ENCODE results near the gene ST6GALNAC6.
A peak's percentile ranks its signal among the peaks of the same experiment; 100 is the strongest.

ST6GALNAC6 gene, protein sequence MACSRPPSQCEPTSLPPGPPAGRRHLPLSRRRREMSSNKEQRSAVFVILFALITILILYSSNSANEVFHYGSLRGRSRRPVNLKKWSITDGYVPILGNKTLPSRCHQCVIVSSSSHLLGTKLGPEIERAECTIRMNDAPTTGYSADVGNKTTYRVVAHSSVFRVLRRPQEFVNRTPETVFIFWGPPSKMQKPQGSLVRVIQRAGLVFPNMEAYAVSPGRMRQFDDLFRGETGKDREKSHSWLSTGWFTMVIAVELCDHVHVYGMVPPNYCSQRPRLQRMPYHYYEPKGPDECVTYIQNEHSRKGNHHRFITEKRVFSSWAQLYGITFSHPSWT

GRCh38 chr9:127899128-127899943 lies at the start of gene ST6GALNAC6:
Gene ST6GALNAC6 (minus strand): TSS chr9:127899603. CDS start chr9:127897981, 1,622 bp downstream.
- peak; percentile 90 for DNase-seq

DNA sequence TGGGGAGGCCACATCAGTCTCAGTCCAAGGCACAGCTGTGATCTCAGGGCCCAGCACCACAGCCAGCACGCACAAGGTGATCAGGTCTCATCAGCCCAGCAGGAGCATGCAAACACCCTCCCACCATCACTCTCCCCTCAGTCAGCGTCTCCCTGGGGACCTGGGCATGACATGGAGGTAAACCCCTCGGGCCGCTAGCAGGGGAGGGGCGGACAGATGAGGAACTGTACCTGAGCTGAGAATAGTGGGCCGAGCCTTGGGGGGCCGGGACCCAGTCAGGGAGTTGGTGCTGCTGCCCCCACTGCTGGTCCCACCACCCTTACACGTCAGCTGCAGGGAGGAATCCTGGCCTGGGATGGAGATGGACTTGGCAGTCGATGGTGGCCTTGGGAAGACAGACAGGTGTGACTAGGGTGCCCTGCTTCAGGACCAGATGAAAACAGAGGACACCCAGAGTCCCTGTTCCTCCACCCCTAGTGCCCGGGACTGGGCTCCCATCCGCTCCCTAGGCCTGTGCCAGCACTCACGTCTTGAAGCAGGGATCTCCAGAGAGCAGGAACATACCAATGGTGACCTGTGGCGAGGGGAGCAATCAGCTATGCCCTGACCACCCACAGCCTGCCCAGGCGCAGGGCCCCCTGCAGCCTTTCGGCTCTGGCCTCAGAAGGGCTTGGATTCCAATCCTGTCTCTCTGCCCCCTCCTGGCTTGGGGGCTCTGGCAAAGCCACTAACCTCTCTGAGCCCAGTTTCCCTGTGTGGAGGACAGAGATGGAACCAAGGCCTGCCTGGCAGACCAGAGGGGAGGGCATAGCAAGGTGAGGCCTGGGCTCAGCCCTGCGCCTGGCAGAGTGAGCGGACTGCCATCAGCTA lies 48.7 kb upstream of the ST6GALNAC6 start:
- DNase-seq, result no peak

GRCh38 chr9:127946728-127947127 lies 47.3 kb upstream of the ST6GALNAC6 start:
- DNase-seq, result no peak

- no peak for DNase-seq
Observed at GRCh38 chr9:127945942-127946341, 46.5 kb upstream of the ST6GALNAC6 start.

DNA sequence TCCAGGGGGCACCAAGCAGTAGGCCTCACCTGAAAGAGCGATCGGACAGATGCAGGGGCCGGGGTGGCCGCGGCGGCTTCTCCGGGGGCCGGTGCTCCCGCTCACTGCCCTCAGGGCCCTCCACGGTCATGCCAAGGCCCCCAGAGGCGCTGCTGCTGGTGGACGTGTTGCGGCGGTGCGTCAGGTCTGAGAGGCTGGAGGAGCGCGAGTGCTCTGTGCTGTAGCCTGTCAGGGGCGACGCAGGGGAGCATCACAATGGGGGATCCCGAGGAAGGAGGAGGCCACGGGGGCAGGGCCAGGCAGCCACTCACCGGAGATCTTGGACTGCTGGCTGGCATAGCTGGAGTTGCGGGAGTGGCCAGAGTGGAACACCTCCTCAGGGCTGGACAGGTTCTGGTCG lies 45.9 kb upstream of the ST6GALNAC6 start:
- no peak for DNase-seq

GRCh38 chr9:127944586-127945218 lies 45.3 kb upstream of the ST6GALNAC6 start:
- no peak for DNase-seq

DNA sequence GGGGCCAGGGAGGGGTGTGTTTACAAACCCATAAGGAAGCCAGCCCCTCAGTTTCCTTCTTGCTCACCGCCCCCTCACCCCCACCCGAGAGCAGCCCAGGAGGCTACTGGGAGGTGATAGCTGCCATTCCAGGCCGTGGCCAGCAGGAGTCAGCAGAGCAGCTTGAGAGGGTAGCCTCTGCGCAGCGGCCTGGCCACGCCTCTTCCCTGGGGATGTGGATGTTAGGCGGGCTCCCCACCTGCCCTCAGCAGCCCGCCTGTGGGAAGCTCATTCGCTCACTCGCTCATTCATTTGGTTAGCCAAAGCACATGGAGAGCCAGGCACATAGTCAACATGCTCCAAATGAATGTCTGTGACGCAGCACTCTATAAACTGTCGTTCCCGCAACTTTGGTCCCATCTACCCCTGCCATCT lies 44.3 kb upstream of the ST6GALNAC6 start:
- DNase-seq, result peak; percentile 91

- DNase-seq, result no peak
Observed at GRCh38 chr9:127943011-127943662, 43.7 kb upstream of the ST6GALNAC6 start.

- peak; percentile 81 for DNase-seq
Observed at GRCh38 chr9:127942216-127943010, 43.0 kb upstream of the ST6GALNAC6 start.

- no peak for DNase-seq
Observed at GRCh38 chr9:127941961-127942215, 42.5 kb upstream of the ST6GALNAC6 start.

GRCh38 chr9:127941062-127941960 lies 41.9 kb upstream of the ST6GALNAC6 start:
- DNase-seq, result no peak

DNA sequence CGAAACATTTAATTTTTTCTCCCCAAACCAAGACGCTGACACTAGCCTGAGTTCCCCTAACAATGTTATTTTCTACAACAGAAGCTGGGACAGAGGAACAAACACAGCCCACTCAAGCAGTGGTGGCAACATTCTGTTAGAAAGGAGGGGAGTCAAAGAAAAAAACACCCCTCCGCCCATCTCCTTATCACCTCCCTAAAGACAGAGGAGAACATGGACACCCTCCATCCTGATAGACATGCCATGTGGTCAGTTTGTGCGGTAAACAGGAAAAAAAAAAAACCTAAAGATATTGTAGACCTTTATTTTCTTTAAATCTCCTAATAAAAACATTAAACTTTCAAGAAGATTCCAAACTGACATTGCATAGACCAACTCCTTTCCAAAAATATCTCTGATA lies 41.2 kb upstream of the ST6GALNAC6 start:
- DNase-seq, result no peak

- DNase-seq, result no peak
Observed at GRCh38 chr9:127938298-127938690, 38.9 kb upstream of the ST6GALNAC6 start.

- peak; percentile 91 for DNase-seq
Observed at GRCh38 chr9:127937388-127938297, 38.2 kb upstream of the ST6GALNAC6 start, which contains the start of gene DPM2. Gene DPM2 (minus strand): TSS chr9:127937854. CDS start chr9:127937820, 34 bp downstream.

DNA sequence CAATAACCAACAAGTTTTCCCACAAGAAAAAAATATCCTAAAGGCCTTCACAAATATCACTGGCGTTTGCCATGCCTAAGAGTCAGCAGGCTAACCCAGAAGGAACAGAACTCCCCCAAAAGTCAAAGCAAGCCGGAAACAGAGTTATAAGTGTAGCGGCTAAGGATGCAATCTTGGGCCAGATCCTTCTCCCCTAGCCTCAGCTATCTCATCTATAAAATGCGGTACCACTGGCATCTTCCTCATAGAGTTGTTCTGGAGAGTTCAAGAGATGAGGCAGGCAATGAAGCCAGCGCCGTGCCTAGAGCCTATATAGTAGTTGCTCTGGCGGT lies 37.6 kb upstream of the ST6GALNAC6 start:
- no peak for DNase-seq

- DNase-seq, result no peak
Observed at GRCh38 chr9:127936347-127936852, 37.0 kb upstream of the ST6GALNAC6 start.

GRCh38 chr9:127935765-127936221 lies 36.4 kb upstream of the ST6GALNAC6 start:
- DNase-seq, result no peak

GRCh38 chr9:127934986-127935385 lies 35.6 kb upstream of the ST6GALNAC6 start:
- DNase-seq, result no peak

GRCh38 chr9:127934248-127934647 lies 34.8 kb upstream of the ST6GALNAC6 start:
- no peak for DNase-seq

Data from activated CD8-positive, alpha-beta memory T cell treated with anti-CD3 and anti-CD28 coated beads for 24 hours (primary cell).